CD4-positive, alpha-beta T cell treated with Interleukin-21 for 1 hour (primary cell): Measurements from ENCODE around the gene INPP5J.

Experiments used
- DNase-seq: peaks from one replicate; pipeline ENCODE4 v3.0.0-alpha.2; 2020

The INPP5J gene

DNA sequence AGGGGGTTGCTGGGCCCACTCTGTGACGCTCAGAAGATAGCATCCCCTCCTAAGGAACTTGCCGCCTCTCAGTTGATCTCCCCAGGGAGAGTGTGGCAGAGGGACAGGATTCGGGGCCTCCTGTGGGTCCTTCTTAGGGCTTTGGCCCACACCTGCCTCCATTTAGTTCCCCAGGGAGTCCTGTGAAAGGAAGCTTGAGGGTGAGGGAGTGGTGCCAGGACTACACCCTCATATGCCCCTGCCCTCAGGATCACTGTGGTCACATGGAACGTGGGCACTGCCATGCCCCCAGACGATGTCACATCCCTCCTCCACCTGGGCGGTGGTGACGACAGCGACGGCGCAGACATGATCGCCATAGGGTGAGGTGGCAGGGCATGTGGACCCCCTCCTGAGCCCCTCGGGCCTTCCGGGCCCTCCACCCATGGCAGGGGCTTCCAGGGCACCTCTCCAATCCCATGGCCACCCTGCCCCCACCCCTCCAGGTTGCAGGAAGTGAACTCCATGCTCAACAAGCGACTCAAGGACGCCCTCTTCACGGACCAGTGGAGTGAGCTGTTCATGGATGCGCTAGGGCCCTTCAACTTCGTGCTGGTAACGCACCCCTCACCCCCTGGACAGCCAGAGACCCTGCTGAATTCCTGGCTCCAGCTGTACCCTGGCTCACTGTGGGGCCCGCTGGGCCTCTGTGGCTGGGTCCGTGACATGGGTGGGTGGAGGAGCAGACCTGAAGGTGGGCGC is 3.5 kb downstream of the INPP5J start:
- DNase-seq = no peak

DNA sequence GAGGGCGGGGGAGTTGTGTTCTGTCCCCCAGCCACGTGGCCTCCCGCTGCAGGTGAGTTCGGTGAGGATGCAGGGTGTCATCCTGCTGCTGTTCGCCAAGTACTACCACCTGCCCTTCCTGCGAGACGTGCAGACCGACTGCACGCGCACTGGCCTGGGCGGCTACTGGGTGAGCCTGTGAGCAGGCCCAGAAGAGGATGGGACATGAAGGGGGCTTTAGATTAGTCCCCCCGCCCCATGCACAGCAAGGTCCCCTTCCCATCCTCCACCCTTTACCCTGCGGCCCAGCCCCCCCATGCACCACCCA is 4.1 kb downstream of the INPP5J start:
- no peak for DNase-seq

DNA sequence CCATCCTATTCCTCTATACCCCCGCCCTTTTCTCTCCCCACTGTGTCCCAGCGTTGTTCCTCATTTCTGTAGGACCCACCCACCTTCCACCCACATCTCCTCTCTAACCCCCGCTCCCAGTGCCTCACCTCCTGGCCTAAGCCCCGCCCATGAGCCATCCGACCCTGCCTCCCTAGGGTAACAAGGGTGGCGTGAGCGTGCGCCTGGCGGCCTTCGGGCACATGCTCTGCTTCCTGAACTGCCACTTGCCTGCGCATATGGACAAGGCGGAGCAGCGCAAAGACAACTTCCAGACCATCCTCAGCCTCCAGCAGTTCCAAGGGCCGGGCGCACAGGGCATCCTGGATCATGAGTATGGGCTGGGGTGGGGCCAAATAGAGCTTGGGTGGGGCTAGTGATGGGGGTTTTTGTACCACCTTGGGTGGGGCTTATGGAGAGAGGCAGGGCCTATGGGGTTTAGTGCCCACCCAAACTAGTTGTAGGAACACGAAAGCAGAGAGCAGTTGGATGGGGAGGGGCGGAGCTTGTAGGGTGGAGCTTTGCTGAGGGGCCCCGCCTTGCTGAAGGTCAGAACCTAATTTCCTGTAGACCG is 4.5 kb downstream of the INPP5J start:
- DNase-seq = no peak

DNA sequence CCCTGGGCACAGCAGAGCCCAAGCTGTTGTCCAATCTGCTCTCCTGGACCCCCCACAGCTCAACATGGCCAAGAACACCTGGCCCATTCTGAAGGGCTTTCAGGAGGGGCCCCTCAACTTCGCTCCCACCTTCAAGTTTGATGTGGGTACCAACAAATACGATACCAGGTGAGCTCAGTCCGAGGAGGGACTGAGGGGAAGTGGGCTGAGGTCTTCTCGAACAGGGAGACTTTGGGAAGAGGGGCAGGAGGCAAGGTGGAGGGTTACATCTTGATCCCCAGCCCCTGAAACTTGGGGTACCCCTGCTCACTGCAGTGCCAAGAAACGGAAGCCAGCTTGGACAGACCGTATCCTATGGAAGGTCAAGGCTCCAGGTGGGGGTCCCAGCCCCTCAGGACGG is 5.4 kb downstream of the INPP5J start:
- no peak for DNase-seq

DNA sequence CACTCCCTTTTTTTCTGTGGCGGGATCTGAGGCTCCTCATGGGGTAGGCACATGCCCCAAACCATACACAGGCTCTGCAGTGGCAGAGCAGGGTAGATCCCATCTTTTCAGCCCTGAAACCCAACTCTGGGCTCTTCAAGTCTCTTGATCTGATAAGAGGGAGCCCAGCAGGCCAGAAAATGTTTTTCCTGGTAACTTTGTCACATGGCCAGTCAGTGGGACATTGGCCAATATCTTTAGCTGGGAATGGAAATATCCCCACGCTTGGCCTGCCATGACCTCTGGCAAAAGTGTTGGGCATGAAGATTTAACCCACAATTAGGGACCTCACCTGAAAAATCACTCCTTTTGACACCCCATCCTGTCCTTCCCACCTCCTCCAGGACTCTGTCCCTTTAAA is 8.1 kb downstream of the INPP5J start:
- no peak for DNase-seq

DNA sequence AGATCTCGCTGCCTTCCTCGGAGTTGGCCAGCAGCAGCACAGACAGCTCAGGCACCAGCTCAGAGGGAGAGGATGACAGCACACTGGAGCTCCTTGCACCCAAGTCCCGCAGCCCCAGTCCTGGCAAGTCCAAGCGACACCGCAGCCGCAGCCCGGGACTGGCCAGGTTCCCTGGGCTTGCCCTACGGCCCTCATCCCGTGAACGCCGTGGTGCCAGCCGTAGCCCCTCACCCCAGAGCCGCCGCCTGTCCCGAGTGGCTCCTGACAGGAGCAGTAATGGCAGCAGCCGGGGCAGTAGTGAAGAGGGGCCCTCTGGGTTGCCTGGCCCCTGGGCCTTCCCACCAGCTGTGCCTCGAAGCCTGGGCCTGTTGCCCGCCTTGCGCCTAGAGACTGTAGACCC is 11.1 kb downstream of the INPP5J start:
- no peak for DNase-seq

DNA sequence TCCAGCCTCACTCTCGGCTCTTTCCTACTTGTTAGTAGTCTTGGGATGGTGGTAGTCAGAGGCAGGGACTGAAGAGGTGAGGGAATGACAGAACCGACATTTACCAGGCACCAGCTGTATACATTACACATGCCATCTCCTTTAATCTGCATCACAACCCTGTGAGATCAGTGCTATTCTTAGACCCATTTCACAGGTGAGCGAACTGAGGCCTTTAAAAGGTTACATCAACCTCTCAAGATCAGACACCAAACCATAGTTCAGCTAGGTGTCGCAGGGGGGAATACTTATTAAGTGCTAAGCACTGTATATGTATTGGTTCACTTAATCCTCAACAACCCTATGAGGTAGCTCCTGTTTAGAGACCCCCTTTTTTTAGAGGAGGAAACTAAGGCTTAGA is 11.9 kb downstream of the INPP5J start:
- DNase-seq = no peak

DNA sequence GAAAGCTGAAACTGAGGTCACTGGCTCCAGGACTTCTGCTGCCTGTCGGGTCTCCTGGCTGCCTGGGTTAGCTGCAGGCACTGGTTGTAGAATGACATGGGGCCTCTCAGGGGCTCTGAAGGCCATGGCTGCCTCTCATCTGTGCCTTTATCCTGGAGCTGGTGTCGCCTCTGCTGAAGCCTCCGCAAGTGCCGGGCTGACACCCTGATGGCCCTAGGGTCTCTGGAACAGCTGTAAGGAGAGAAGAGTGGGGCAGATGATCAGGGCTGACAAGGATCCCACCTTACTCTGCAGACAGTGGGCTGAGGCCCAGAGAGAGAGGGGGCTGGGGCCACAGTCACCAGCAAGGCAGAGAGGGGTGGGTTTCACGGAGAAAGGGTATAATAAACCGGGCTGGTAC is 12.9 kb downstream of the INPP5J start:
- no peak for DNase-seq

DNA sequence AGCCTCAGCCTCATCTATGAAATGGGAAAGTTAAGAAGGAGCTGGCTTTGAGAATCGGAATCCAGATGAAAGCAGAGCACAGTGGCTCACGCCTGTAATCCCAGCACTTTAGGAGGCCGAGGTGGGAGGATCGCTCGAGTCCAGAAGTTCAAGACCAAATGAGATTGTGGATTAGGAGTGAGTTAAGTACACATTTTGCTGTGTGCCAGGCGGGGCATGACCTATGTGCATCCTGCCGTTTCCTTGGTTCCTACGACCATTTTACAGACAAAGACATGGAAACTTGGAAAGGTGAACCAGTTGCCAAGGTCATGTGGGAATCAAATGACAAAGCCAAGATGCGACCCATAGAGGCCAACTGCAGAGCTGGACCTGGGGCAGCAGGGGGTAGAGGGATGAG is 13.4 kb downstream of the INPP5J start:
- DNase-seq = no peak

DNA sequence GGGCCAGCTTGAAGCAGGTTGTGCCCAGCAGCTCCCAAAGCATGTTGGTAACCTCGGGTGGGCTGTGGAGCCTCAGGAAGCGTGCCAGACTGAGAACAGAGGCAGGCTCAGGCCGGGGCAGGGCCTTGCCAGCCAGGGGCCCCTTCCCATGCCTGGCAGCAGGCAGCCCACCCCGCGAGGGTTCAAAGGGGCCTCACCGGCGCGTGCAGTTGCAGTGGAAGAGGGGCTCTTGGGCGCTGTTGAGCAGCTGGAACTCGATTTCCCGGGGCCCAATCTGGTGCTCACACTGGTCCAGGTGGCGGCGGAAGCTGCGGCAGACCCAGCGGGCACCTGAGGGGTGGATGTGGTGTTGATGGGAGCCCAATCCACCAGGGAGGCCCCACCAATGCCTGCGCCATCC is 13.9 kb downstream of the INPP5J start:
- DNase-seq = no peak

DNA sequence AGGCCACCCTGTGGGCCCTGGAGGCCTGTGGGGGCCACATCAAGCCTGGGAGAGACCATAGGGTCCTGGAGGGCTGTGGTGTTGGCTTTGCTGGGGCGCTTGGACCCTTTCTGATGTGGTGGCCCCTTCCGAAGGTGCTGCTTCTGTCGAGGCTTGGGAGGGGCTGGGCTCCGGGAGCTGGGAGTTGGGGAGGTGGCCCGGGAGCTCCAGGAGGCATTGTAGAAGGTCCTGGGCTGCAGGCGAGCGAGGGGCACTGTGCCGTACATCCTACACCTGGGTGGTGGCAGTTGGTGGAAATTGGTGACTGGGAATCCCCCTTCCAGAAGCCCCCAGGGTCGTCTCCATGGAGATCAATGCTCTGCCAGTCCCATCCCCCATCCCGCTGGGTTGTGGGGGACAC is 15.0 kb downstream of the INPP5J start:
- no peak for DNase-seq

DNA sequence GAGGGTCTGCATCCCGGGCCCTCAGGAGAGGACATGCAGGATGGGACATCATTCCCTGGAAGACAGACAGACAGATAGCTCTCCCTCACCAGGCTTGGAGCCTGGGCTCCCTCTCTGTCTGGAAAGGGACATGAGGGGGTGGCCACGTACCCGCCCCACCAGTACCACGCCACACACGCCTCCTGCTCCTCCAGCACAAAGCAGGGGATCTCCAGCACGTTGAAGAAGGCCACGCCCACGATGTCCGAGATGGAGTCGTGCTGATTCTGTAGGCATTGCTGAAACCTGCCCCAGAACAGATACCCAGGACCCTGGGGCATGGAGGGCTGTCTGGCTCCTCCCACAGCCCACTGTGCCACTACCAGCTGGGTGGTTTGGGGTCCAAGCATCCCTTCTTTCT is 15.4 kb downstream of the INPP5J start:
- no peak for DNase-seq

DNA sequence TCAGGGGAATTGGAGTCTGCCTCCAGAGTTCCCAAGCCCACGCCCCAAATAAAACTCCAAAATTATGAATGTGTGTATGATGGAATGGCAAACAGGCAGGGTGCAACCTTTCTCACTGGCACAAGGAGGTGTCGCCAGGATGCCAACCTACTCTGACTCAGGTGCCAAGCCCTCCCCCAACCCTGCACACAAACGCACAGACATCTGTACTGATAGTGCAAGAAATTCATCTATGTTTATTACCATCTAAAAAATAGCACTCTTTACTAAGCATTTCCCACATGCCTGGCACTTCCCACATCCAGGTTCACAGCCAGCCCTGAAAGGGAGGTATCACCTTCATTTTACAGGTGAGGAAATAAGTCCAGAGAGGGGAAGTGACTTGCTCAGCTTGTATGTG is 16.3 kb downstream of the INPP5J start:
- DNase-seq = no peak

DNA sequence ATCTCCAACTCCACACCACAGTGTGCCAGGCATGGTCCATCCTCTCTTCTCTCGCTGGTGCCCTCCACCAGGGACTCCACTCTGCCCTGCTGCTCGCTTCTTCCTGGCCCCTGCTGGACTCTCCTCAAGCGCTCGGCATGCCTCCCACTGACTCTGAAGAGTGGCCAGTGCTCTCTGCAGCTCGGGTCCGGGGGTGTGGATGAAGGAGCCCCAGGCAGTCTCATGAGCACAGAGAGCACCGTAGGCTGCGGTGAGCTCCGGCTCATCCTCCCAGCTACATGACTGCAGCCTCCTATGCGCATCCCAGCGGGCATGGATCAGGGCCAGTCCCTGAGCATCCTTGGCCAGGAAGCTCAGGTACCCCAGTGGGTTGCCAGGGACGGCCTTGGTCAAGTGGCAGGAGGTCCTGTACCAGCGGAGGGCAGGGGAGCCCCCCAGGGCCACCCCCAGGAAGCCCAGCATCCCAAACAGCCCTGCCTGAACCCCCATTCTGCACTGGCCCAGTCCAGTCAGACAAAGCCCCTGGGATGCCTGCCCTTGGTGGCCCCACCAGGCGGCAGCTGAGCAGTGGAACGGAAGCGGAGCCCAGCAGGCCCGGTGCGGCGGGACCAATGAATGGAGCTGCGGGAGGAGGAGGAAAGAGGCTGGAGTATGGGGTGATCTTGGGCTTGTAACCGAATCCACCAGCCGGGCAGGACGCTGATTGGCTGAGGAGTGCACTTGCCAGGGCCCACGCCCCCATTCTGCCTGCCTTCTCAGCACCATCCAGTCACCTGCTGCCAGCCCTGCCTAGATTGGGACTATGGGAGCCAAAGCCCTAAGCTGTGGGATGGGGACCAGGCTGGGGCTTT is 17.3 kb downstream of the INPP5J start, which contains the start of gene PLA2G3:
TSS of gene PLA2G3 (minus strand) at position 643 of the 851 bp plus-strand sequence. CDS start at position 489, 154 bp downstream.
- no peak for DNase-seq

DNA sequence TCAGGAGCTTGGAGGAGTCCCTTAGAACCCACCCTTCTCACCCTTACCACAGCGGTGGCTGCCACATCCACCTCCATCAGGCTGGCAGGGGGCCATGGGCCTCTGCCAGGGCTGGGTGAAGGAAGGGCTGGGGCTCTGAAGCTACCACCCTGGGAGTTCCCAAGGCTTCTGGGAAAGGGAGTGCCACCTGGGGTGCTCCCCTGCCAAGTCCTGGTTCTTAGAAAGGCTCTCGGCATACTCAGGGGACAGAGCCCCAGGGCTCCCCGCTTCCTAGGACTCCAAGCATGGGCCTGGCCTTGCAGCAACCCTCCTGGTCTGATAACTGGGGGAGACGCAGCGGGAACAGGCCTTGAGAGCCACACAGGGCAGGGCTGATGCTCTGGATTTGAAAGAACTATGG is 18.0 kb downstream of the INPP5J start:
- no peak for DNase-seq

DNA sequence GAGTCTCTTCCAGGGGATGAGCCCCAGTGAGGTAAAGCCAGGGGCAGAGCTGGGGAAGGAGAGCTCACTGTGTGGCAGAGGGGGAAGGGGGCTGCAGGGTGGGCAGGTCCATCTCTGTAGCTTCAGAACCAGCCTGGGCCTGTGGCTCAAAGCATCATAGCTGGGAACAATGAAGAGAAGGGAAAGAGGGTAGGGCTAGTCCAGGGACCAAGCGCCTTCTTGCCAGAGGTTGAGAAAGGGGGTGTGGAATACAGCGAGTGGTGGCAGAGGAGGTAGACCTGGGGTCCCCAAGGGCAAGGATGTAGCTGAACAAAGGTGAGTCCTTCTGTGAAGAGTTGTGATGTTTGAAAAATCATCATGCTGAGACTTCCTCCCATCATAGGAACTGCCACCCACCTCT is 18.8 kb downstream of the INPP5J start:
- no peak for DNase-seq

DNA sequence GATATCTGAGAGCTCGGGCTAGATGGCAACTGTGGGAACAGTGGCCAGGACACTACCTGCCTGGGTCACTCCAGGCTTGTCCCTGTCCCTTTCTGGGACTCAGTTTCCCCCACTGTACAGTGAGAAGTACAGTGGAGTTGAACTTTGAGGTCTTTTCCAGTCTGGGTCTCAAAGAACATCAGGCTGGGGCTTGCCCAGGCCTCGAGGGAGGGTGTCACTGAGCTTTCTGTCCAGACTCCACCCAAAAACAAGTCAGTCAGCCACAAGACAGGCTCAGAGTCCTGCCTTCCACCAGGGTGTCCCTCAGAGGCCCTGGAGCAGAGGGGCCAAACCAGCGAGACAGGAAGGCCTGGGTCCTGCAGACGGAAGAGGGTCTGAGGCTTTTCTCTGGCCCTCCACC is 19.5 kb downstream of the INPP5J start:
- no peak for DNase-seq

DNA sequence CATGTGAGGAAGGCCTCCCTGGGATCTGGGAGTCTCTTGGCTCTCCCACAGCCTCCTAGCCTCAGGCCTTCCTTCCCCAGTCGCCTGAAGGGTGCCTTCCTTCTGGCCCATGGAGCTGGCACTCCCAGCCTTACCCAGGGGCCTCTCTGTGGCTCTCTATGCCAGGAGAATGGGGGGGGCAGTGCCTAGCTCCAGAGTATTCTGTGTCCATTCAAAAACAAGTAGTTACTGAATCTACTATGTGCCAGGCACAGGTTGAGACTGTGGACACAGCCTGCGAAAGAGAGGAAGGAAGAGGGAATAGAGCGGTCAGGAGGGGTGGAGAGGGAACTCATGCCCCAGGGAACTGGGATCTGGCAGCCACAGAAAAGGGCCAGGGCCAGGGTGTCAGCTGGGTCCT is 20.3 kb downstream of the INPP5J start:
- no peak for DNase-seq

DNA sequence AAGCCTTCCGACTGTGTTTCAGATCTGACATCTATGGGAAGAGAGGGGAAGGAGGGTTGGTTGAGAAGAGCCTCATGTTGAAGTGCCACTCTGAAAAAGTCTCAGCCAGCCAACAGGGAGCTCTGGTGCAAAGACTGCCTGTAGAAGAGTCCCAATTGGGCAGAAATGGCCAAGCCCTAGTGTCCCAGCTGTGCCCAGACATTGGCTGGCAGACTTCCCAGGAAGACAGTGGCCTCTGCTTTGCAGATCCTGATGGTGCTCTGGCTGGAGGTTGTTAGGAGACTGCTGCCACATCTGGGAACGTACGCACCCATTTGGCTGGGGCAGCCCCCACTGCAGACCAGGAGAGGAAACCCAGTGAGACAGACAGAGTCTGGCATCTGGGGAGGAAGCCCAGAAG is 20.8 kb downstream of the INPP5J start:
- no peak for DNase-seq

DNA sequence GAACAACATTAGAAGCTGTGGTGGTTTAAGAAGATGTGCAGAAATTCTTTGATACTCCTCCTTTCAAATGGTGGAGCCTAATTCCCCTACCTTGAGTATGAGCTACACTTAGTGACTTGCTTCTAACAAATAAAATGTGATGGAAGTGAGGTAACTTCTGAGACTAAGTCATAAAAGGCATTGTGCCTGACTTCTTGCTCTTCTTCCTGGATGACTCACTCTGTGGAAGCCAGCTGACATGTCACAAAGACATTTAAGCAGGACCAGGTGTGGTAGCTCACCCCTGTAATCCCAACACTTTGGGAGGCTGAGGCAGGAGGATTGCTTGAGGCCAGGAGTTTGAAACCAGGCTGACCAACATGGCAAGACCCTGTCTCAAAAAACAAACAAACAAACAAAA is 21.5 kb downstream of the INPP5J start:
- no peak for DNase-seq

DNA sequence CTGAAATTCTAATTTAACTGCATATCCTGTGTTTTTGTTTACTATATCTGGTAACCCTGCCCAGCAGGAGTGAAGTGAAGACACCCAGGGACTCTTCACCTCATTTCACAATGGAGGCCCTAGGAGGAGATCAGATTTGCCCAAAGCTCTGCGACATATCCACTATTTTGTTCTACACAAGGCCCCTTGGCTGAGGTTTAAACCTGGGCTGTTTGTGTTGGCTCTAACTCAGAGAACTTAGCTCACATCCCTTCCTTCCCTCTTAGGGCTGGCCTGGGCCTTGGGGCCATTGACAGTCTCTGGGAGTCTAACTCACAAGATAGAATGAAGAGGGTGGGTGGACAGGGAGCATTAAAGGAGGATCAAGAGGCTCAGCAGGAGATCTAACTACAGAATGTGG is 25.7 kb downstream of the INPP5J start:
- no peak for DNase-seq

DNA sequence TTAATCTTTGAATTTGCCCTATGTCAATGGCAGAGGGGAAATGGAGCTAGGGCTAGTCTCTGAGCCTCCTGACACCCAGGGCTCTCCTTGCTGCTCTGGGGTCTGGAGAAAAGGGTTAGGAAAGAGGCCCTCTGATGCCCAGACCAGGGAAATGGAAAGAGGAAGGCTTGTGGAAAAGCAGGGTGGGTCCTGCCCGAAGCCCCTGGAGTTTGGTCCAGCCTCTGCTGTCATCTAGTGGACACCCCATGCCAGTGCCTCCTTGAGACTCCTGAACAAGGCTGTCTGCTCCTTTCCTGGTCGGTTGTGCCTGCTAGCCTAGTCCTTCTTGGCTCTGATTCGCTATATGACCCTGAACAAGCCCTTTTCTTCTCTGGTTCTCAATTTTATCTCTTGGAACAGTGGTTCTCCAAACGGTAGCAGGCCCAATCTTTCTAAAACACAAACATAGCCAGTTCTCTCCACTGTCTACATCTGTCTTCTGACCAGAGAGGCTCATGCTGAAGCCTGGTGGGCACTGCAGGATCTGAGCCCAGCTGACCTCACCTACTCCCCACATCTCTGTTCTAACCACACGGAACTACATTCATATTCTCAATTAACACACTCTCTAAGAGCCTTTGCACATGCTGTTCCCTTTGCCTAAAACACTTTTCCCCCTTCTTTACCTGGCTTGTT is 26.3 kb downstream of the INPP5J start:
- DNase-seq = peak; percentile 38

DNA sequence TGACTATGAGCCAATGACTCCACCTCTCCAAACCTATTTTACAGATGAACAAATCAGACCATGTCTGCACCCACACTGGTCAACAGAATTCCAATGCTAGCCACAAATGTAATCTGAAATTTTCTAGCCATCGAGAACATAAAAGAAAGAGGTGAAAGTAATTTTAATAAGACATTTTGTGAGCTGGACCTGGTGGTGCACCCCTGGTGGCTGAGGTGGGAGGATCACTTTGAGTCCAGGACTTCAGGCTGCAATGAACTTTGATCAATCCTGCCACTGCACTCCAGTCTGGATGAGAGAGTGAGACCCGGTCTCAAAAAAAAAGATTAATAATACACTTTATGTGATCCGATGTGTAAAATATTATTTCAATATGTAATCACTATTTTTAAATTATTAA is 27.8 kb downstream of the INPP5J start:
- no peak for DNase-seq

DNA sequence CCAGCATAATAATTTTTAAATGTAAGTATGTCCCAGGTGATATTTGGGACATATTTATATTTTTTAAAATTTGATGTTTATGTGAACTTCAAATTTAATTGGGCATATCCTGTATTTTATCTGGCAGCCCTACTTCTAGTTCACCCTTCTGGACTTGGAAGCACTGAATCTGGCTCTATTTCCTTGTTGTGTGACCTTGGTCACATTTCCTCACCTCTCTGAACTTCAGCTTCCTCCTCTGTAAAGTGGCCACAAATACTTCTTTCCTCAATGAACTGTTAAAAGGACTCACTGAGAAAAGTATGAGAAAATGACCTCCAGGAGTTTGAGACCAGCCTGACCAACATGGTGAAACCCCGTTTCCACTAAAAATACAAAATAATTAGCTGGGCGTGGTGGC is 29.1 kb downstream of the INPP5J start:
- no peak for DNase-seq
